Activated naive CD8-positive, alpha-beta T cell treated with anti-CD3 and anti-CD28 coated beads, Interleukin-2, amount 10 ng/mL, durations not matched to agents 7 days and 5 days (primary cell): ENCODE measurements around the gene B3GNT2. TPM values are rescaled to one million over a fixed set of nuclear protein-coding genes. Genes with fewer than 3 reads are reported as not detected.
"Not testable (repeated sequence)": the region's sequence is repeated elsewhere in the genome, so short reads cannot be mapped to it uniquely, and the experiment has no call there.

Source experiments
- ATAC-seq: fragments of 150-1000 bp; cut with Tn5 transposase; one replicate; pipeline ENCODE4 v1.10.0; 2021; ENCODE audit warnings: low read depth, moderate library complexity
- POLR2A ChIA-PET: fragments of 350-600 bp; sonication (Branson Sonifier 250); formaldehyde crosslinking; loops from one replicate; lab custom pipeline; 2021; ENCODE audit warnings: antibody characterized with exemption; lab: Charles Lee
- DNase-seq: peaks from one replicate; pipeline ENCODE4 v3.0.0; 2021
- H3K27ac Mint-ChIP-seq: one replicate; pipeline ENCODE4 v1.8.0; 2022; ENCODE audit warnings: mild to moderate bottlenecking, mixed read lengths
- H3K27me3 Mint-ChIP-seq: one replicate; pipeline ENCODE4 v1.8.0; 2022; ENCODE audit warnings: mild to moderate bottlenecking, moderate library complexity, mixed read lengths
- H3K36me3 Mint-ChIP-seq: one replicate; pipeline ENCODE4 v1.8.0; 2021; ENCODE audit warnings: mild to moderate bottlenecking, mixed read lengths
- H3K4me1 Mint-ChIP-seq: one replicate; pipeline ENCODE4 v1.8.0; 2021; ENCODE audit warnings: mixed read lengths
- H3K4me3 Mint-ChIP-seq: one replicate; pipeline ENCODE4 v1.8.0; 2022; ENCODE audit warnings: mild to moderate bottlenecking, moderate library complexity, mixed read lengths
- H3K9me3 Mint-ChIP-seq: one replicate; pipeline ENCODE4 v1.8.0; 2021; ENCODE audit warnings: mixed read lengths
- total RNA-seq, 2 experiments: library from RNA; stranded (reverse); gene quantifications; one replicate each; pipeline ENCODE4 v1.2.3, GENCODE V29; 2021

B3GNT2 gene
- total RNA-seq, 2 experiments from 2014 or later = 45.5 to 46.0 TPM

- Mint-ChIP-seq H3K4me3 (no peak overlapping the region), H3K9me3 (peaks cover 4% of the 10 kb centered on the region), H3K4me1 (no peaks in the 10 kb centered on the region), H3K27me3 (no peaks in the 10 kb centered on the region), H3K27ac (no peak overlapping the region), H3K36me3 (peaks cover 4% of the 10 kb centered on the region)
- POLR2A ChIA-PET = no interaction called here
- DNase-seq (no peak), ATAC-seq (no peak)
Measured at GRCh38 chr2:62240546-62240945, 44.6 kb downstream of the B3GNT2 start.

DNA sequence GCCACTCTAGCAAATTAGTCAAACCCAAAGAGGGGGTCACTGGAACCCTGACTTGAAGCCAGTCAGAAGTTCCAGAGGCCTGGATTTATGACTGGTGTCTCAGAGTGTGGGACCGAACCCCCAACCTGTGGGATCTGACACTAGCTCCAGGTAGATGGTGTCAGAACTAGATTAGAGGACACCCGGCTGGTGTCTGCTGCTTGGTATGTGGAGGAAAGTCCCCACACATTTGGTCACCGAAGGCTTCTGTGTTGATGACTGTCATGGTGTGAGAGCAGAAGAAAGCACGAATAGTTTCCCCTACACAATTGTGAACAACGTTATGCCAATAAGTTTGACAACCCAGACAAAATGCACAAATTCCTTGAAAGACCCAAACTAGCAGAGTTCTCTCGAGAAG is 48.1 kb downstream of the B3GNT2 start:
- POLR2A ChIA-PET = no interaction called here
- no peaks in the 10 kb centered on the region for H3K27me3 Mint-ChIP-seq
- H3K9me3 Mint-ChIP-seq = peaks cover 5% of the 10 kb centered on the region
- ATAC-seq (no peak), DNase-seq (no peak)
- H3K36me3 Mint-ChIP-seq = peaks cover 4% of the 10 kb centered on the region
- H3K4me1 Mint-ChIP-seq = no peaks in the 10 kb centered on the region
- H3K4me3 Mint-ChIP-seq = no peak overlapping the region
- H3K27ac Mint-ChIP-seq = no peak overlapping the region

DNA sequence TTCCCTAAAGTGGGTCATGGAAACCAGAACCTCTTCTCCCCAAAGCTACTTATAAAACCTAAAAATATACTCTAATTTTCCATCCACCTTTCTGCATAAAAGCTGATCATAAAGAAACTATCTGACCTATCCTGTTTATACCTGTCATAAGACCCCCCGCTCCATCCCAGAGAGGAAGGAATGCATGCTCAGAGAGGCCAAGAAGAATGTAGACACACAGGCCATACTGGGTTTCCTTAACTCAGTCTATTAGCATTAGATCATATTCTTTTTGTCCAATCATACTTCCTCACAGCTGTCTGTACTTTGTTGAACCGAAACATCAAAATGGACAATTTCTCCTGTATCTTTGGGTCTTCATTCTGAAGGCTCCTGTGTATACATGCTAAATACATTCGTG is 52.3 kb downstream of the B3GNT2 start:
- H3K27me3 Mint-ChIP-seq = no peaks in the 10 kb centered on the region
- H3K9me3 Mint-ChIP-seq = peaks cover 8% of the 10 kb centered on the region
- POLR2A ChIA-PET = no interaction called here
- H3K4me3 Mint-ChIP-seq = no peak overlapping the region
- no peak overlapping the region for H3K27ac Mint-ChIP-seq
- H3K36me3 Mint-ChIP-seq = no peaks in the 10 kb centered on the region
- ATAC-seq = no peak
- no peaks in the 10 kb centered on the region for H3K4me1 Mint-ChIP-seq
- no peak for DNase-seq

GRCh38 chr2:62250239-62250638 is 54.3 kb downstream of the B3GNT2 start:
- peaks cover 13% of the 10 kb centered on the region for H3K9me3 Mint-ChIP-seq
- no peaks in the 10 kb centered on the region for H3K36me3 Mint-ChIP-seq
- no peak for ATAC-seq
- DNase-seq = no peak
- no peaks in the 10 kb centered on the region for H3K27me3 Mint-ChIP-seq
- no peaks in the 10 kb centered on the region for H3K4me1 Mint-ChIP-seq
- no peak overlapping the region for H3K4me3 Mint-ChIP-seq
- no peak overlapping the region for H3K27ac Mint-ChIP-seq
- POLR2A ChIA-PET = no interaction called here

- Mint-ChIP-seq H3K4me1 (no peaks in the 10 kb centered on the region), H3K27me3 (no peaks in the 10 kb centered on the region), H3K36me3 (peaks cover 3% of the 10 kb centered on the region), H3K9me3 (peaks cover 14% of the 10 kb centered on the region), H3K4me3 (no peak overlapping the region), H3K27ac (no peak overlapping the region)
- DNase-seq (no peak), ATAC-seq (no peak)
- POLR2A ChIA-PET = interaction anchor here (0.6 kb wide), 1 partner anchor 127 kb away, joined by 4 read pairs; no protein-coding TSS in a partner anchor
Measured at GRCh38 chr2:62254424-62255266, 58.7 kb downstream of the B3GNT2 start.

DNA sequence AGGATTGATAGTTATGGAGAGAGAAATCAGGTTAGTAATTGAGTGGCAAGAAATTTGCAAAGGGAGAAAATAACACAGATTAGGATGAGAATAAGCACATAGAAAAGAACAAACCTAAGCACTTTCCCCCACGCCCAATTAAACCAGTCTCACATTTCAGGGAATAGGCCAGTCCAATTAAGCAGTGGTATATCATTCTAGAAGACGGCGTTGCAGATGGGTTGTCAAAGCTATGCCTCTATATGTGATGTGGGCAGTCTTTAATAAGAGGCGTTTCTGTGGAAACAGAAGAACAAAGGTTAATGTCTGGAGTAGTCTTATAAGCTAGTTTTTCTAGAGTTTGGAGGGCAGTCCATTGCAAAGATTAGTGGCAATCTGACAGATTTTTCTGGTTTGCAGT is 61.6 kb downstream of the B3GNT2 start:
- H3K4me3 Mint-ChIP-seq = no peak overlapping the region
- peaks cover 13% of the 10 kb centered on the region for H3K9me3 Mint-ChIP-seq
- ATAC-seq (no peak), DNase-seq (no peak)
- H3K27me3 Mint-ChIP-seq = no peaks in the 10 kb centered on the region
- H3K4me1 Mint-ChIP-seq = no peaks in the 10 kb centered on the region
- POLR2A ChIA-PET = no interaction called here
- no peak overlapping the region for H3K27ac Mint-ChIP-seq
- H3K36me3 Mint-ChIP-seq = peaks cover 3% of the 10 kb centered on the region

- Mint-ChIP-seq H3K4me3 (no peak overlapping the region), H3K36me3 (peaks cover 3% of the 10 kb centered on the region), H3K9me3 (peaks cover 3% of the 10 kb centered on the region), H3K4me1 (no peaks in the 10 kb centered on the region), H3K27ac (no peak overlapping the region), H3K27me3 (no peaks in the 10 kb centered on the region)
- POLR2A ChIA-PET = no interaction called here
- DNase-seq = no peak
- ATAC-seq = no peak
Measured at GRCh38 chr2:62263076-62263715, 67.3 kb downstream of the B3GNT2 start.

DNA sequence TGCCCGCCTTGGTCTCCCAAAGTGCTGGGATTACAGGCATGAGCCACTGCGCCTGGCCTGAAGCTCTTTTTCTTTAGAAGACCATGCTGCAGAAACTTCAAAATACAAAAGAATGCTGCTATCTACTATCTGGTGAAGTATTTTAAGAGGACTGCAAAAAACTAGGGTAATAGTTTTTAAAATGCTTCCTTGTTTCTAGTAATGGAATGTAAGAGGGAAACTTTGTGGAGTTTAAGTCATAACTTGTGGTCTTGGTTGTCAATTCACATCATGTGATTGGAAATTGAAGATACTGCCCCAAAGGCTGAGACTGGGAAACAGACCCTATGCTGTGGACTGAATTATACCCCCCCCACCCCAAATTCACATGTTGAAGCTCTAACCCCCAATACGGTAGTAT is 68.3 kb downstream of the B3GNT2 start:
- no peak overlapping the region for H3K4me3 Mint-ChIP-seq
- no peak overlapping the region for H3K27ac Mint-ChIP-seq
- POLR2A ChIA-PET = no interaction called here
- peaks cover 6% of the 10 kb centered on the region for H3K9me3 Mint-ChIP-seq
- H3K36me3 Mint-ChIP-seq = peaks cover 2% of the 10 kb centered on the region
- no peaks in the 10 kb centered on the region for H3K4me1 Mint-ChIP-seq
- no peaks in the 10 kb centered on the region for H3K27me3 Mint-ChIP-seq
- DNase-seq (no peak), ATAC-seq (no peak)

GRCh38 chr2:62265106-62265505 is 69.2 kb downstream of the B3GNT2 start:
- peaks cover 4% of the 10 kb centered on the region for H3K36me3 Mint-ChIP-seq
- peaks cover 15% of the 10 kb centered on the region for H3K9me3 Mint-ChIP-seq
- ATAC-seq (no peak), DNase-seq (no peak)
- no peak overlapping the region for H3K4me3 Mint-ChIP-seq
- POLR2A ChIA-PET = no interaction called here
- no peak overlapping the region for H3K27ac Mint-ChIP-seq
- no peaks in the 10 kb centered on the region for H3K4me1 Mint-ChIP-seq
- no peaks in the 10 kb centered on the region for H3K27me3 Mint-ChIP-seq

- no peak overlapping the region for H3K27ac Mint-ChIP-seq
- H3K4me1 Mint-ChIP-seq = no peaks in the 10 kb centered on the region
- H3K9me3 Mint-ChIP-seq = peaks cover 15% of the 10 kb centered on the region
- H3K4me3 Mint-ChIP-seq = no peak overlapping the region
- H3K27me3 Mint-ChIP-seq = no peaks in the 10 kb centered on the region
- DNase-seq = no peak
- ATAC-seq = no peak
- POLR2A ChIA-PET = no interaction called here
- peaks cover 4% of the 10 kb centered on the region for H3K36me3 Mint-ChIP-seq
Measured at GRCh38 chr2:62266433-62267038, 70.6 kb downstream of the B3GNT2 start.

DNA sequence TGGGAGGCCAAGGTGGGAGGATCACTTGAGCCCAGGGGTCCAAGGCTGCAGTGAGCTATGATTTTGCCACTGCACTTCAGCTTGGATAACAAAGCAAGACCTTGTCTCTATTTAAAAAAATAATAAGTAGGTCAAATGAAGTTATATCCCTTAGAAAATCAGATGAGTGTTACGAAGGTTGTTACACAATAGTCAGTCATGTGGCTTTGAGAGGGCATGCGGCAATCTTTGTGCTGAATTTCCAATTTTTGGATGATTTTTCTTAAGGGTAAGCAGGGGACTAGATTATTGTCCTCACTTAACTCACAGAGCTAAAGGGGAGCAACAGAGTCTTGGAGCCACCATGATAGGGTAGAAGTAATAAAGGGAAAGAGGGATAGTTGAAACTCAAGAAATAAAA is 71.8 kb downstream of the B3GNT2 start:
- H3K9me3 Mint-ChIP-seq = peaks cover 15% of the 10 kb centered on the region
- POLR2A ChIA-PET = interaction anchor here (0.7 kb wide), 1 partner anchor 103 kb away, joined by 3 read pairs; no protein-coding TSS in a partner anchor

GRCh38 chr2:62268681-62269188 is 72.8 kb downstream of the B3GNT2 start:
- H3K4me1 Mint-ChIP-seq, DNase-seq, H3K27me3 Mint-ChIP-seq, POLR2A ChIA-PET, ATAC-seq, H3K27ac Mint-ChIP-seq, H3K4me3 Mint-ChIP-seq, H3K36me3 Mint-ChIP-seq: not testable (repeated sequence)
- peaks cover 16% of the 10 kb centered on the region for H3K9me3 Mint-ChIP-seq

More for the DNA sequence above, 71.8 kb downstream of the B3GNT2 start:
- Mint-ChIP-seq H3K27ac (no peak overlapping the region), H3K4me1 (no peaks in the 10 kb centered on the region), H3K27me3 (no peaks in the 10 kb centered on the region), H3K4me3 (no peak overlapping the region), H3K36me3 (peaks cover 4% of the 10 kb centered on the region)
- ATAC-seq (no peak), DNase-seq (no peak)

DNA sequence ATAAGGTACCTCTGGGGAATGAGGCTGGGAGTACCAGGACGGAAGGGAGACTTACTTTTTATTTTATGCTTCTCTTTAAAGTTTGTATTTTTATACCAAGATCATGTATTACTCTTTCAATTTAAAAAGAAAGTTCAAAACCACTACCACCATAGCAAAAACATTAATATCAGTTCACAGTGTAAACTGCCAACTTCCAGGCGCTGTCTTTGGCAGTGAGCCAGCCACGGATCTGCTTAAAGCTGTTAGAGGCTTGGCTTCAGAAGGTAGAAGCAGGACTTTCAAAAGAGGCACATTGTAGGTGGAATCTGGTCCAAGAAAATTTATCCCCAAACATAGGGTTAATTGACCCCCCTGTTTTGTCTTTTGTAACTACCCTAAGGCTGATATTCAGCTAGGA is 74.8 kb downstream of the B3GNT2 start:
- Mint-ChIP-seq H3K36me3 (peaks cover 4% of the 10 kb centered on the region), H3K9me3 (peaks cover 16% of the 10 kb centered on the region), H3K4me1 (no peaks in the 10 kb centered on the region), H3K27me3 (no peaks in the 10 kb centered on the region), H3K4me3 (no peak overlapping the region), H3K27ac (no peak overlapping the region)
- POLR2A ChIA-PET = interaction anchor here (0.6 kb wide), 1 partner anchor 41 kb away, joined by 4 read pairs; no protein-coding TSS in a partner anchor
- DNase-seq (no peak), ATAC-seq (no peak)
